Loucy (cell line): ENCODE measurements around the gene PKIB.

ENCODE experiments used
- CTCF ChIP-seq: fragments of 200-600 bp; sonication (generic); conservative IDR thresholded peaks from 2 replicates; pipeline ENCODE4 v1.5.1; 2014; ENCODE audit warnings: mild to moderate bottlenecking, antibody characterized with exemption, low read length
- EZH2phosphoT487 ChIP-seq: fragments of 200-600 bp; IDR thresholded peaks from 2 replicates; pipeline ENCODE4 v1.6.1; 2018; ENCODE audit warnings: antibody characterized with exemption, mild to moderate bottlenecking, moderate library complexity, borderline replicate concordance

- TF ChIP-seq CTCF: no peak
- no peak for TF ChIP-seq EZH2phosphoT487
These were observed 2.6 kb downstream of the PKIB start for GRCh38 chr6:122612838-122613237.
